ENCODE measurements around the gene ERAP2.

The ERAP2 gene

GRCh38 chr5:96967400-96967799 lies 91.1 kb downstream of the ERAP2 start:
- Mint-ChIP-seq H3K27me3 (no peaks in the 10 kb centered on the region), H3K27ac (ENCODE audit: low read depth) (no peak overlapping the region), H3K36me3 (ENCODE audit: insufficient read depth) (peaks cover 6% of the 10 kb centered on the region)

GRCh38 chr5:96968074-96968473 lies 91.8 kb downstream of the ERAP2 start:
- Mint-ChIP-seq H3K36me3 (ENCODE audit: insufficient read depth) (peaks cover 6% of the 10 kb centered on the region), H3K27me3 (no peaks in the 10 kb centered on the region), H3K27ac (ENCODE audit: low read depth) (peak overlapping the region; percentile 63), H3K9me3 (no peaks in the 10 kb centered on the region), H3K4me1 (peaks cover 62% of the 10 kb centered on the region), H3K4me3 (no peak overlapping the region)
- DNase-seq (ENCODE audit: low spot score in 2 of 2) (no peak), ATAC-seq (replicated peaks; ENCODE audit: extremely low read depth, poor library complexity, severe bottlenecking) (no peak)

More at GRCh38 chr5:96967400-96967799, 91.1 kb downstream of the ERAP2 start:
- Mint-ChIP-seq H3K4me1 (peaks cover 61% of the 10 kb centered on the region), H3K4me3 (no peak overlapping the region), H3K9me3 (no peaks in the 10 kb centered on the region)
- ATAC-seq (replicated peaks; ENCODE audit: extremely low read depth, poor library complexity, severe bottlenecking) (no peak), DNase-seq (ENCODE audit: low spot score in 2 of 2) (no peak)

- Mint-ChIP-seq H3K27ac (ENCODE audit: low read depth) (peak overlapping the region; percentile 63), H3K4me1 (peaks cover 64% of the 10 kb centered on the region), H3K27me3 (no peaks in the 10 kb centered on the region), H3K36me3 (ENCODE audit: insufficient read depth) (peaks cover 6% of the 10 kb centered on the region), H3K4me3 (no peak overlapping the region), H3K9me3 (no peaks in the 10 kb centered on the region)
- ATAC-seq (replicated peaks; ENCODE audit: extremely low read depth, poor library complexity, severe bottlenecking) (no peak), DNase-seq (ENCODE audit: low spot score in 2 of 2) (no peak)
These were observed 92.3 kb downstream of the ERAP2 start for GRCh38 chr5:96968614-96969013.

All from central memory CD8-positive, alpha-beta T cell (primary cell).